ENCODE measurements around the gene DENND4A. TPM values are rescaled to one million over a fixed set of nuclear protein-coding genes. Genes with fewer than 3 reads are reported as not detected.

The DENND4A gene
- total RNA-seq, 4 donors from 2014 or later: 38.8 to 64.8 (median 52.3) TPM

GRCh38 chr15:65655457-65655856, 136.6 kb downstream of the DENND4A start:
- ATAC-seq (ENCODE audit: low FRiP score) (no peak), DNase-seq (ENCODE audit: low spot score) (no peak)
- TF ChIP-seq, protein P1, sequence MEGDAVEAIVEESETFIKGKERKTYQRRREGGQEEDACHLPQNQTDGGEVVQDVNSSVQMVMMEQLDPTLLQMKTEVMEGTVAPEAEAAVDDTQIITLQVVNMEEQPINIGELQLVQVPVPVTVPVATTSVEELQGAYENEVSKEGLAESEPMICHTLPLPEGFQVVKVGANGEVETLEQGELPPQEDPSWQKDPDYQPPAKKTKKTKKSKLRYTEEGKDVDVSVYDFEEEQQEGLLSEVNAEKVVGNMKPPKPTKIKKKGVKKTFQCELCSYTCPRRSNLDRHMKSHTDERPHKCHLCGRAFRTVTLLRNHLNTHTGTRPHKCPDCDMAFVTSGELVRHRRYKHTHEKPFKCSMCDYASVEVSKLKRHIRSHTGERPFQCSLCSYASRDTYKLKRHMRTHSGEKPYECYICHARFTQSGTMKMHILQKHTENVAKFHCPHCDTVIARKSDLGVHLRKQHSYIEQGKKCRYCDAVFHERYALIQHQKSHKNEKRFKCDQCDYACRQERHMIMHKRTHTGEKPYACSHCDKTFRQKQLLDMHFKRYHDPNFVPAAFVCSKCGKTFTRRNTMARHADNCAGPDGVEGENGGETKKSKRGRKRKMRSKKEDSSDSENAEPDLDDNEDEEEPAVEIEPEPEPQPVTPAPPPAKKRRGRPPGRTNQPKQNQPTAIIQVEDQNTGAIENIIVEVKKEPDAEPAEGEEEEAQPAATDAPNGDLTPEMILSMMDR (IDR thresholded peaks at IDR 0.05): no peak

GRCh38 chr15:65655026-65655425, 137.1 kb downstream of the DENND4A start:
- no peak for ATAC-seq (ENCODE audit: low FRiP score)
- TF ChIP-seq, protein P1 (IDR thresholded peaks at IDR 0.05): no peak
- no peak for DNase-seq (ENCODE audit: low spot score)

GRCh38 chr15:65653801-65654521, 138.1 kb downstream of the DENND4A start:
- no peak for DNase-seq (ENCODE audit: low spot score)
- ATAC-seq (ENCODE audit: low FRiP score): no peak

DNA sequence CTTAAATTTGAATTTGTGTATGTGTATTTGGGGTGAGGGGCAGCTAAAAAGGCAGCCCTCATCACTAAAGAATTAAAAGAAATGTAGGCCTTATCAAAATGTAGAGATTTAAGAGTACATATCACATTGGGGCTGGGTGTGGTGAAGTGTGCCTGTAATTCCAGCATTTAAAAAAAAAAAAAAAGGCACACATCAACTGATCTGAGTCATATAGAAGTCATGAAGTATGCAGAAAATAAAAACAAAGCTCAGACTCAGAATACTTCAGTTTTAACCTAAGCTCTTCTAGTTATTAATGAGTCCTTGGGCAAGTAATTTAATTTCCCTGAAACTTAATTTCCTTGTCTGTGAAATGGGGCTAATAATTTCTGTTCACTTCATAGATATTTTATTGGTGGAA, 138.8 kb downstream of the DENND4A start:
- no peak for DNase-seq (ENCODE audit: low spot score)
- TF ChIP-seq, protein P1 (IDR thresholded peaks at IDR 0.05): no peak
- ATAC-seq (ENCODE audit: low FRiP score): no peak

More at GRCh38 chr15:65653801-65654521, 138.1 kb downstream of the DENND4A start:
- TF ChIP-seq, protein P1 (IDR thresholded peaks at IDR 0.05): no peak

DNA sequence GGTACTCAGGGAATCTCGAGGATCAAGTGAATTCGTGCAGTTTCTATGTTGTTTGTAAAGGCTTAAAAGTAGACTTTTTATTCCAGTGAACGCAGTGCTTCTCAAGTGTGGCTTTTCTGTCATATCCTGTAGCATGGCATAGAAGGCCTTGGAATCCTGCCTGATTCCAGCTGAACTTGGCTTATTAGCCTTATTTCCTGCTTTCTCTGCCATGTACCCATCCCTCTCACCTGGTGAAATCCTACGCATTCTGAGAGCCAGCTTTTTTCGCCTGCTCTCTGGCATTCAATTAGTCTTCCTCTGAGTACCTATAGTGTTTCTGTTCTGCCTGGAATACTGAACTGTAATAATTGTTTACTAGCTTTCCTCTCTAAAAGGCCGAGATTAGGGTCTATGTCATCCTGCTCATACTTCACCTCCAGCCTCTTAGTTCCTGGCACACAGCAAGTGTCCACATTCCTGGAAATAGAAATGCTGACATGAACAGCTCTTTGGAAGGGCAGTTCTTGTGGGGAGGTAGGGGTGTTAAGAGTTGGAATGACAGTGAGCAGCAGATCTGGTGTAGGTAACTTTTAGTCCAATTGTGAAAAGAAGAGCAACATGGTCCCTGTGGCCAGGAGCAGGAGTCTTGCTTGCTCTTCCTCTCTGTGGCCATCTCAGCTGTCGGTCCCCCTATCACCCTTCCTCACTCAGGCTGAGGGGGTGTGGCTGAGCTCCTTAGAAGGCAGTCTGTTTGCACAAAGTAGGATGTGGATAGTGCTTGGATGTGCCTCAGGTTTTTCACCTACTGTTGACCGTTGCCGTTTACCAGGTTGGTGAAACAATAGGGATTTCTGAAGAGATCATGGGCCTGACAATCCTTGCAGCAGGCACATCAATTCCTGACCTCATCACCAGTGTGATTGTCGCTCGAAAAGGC, 140.0 kb downstream of the DENND4A start:
- TF ChIP-seq, protein P1 (IDR thresholded peaks at IDR 0.05): no peak
- ATAC-seq (ENCODE audit: low FRiP score): no peak
- no peak for DNase-seq (ENCODE audit: low spot score)

DNA sequence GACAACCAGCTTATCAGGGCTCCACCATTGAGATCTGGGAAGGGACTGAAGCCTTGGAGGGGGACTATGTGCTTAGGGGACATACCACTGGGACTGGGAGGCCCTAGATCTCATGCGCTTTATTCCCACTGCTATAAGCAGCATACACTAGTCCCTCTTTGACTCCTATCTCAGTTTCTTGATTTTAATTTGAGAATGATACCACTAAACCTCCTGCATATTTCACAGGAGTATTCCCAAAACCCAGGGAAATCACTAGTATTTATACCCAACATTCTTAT, 141.1 kb downstream of the DENND4A start:
- no peak for ATAC-seq (ENCODE audit: low FRiP score)
- TF ChIP-seq, protein P1 (IDR thresholded peaks at IDR 0.05): no peak
- DNase-seq (ENCODE audit: low spot score): no peak
